Hematopoietic multipotent progenitor cell treated with erythropoietin and hydrocortisone succinate and interleukin-3 and kit ligand, for 8 days (in vitro differentiated cells): Measurements from ENCODE around the gene XYLT1.

ENCODE experiments used
- DNase-seq: peaks from one replicate; pipeline ENCODE4 v3.0.0-alpha.2; 2015

Gene XYLT1

GRCh38 chr16:17302620-17303019 is 168.1 kb downstream of the XYLT1 start:
- no peak for DNase-seq

GRCh38 chr16:17302214-17302613 is 168.5 kb downstream of the XYLT1 start:
- no peak for DNase-seq

- no peak for DNase-seq
Measured at GRCh38 chr16:17301593-17302135, 169.1 kb downstream of the XYLT1 start.

GRCh38 chr16:17301184-17301583 is 169.6 kb downstream of the XYLT1 start:
- DNase-seq, result no peak

GRCh38 chr16:17299790-17300189 is 171.0 kb downstream of the XYLT1 start:
- DNase-seq, result no peak

GRCh38 chr16:17298238-17298637 is 172.5 kb downstream of the XYLT1 start:
- no peak for DNase-seq

- DNase-seq, result no peak
Measured at GRCh38 chr16:17296431-17296830, 174.3 kb downstream of the XYLT1 start.

GRCh38 chr16:17295948-17296347 is 174.8 kb downstream of the XYLT1 start:
- no peak for DNase-seq

- DNase-seq, result no peak
Measured at GRCh38 chr16:17294856-17295255, 175.9 kb downstream of the XYLT1 start.

- no peak for DNase-seq
Measured at GRCh38 chr16:17293813-17294558, 176.8 kb downstream of the XYLT1 start.

GRCh38 chr16:17291289-17291688 is 179.5 kb downstream of the XYLT1 start:
- DNase-seq, result no peak

- no peak for DNase-seq
Measured at GRCh38 chr16:17289674-17290635, 180.8 kb downstream of the XYLT1 start.

GRCh38 chr16:17289050-17289449 is 181.7 kb downstream of the XYLT1 start:
- DNase-seq, result no peak

- DNase-seq, result no peak
Measured at GRCh38 chr16:17287166-17287800, 183.5 kb downstream of the XYLT1 start.

GRCh38 chr16:17286443-17286842 is 184.3 kb downstream of the XYLT1 start:
- DNase-seq, result no peak

GRCh38 chr16:17283016-17283415 is 187.7 kb downstream of the XYLT1 start:
- DNase-seq, result no peak

- no peak for DNase-seq
Measured at GRCh38 chr16:17282247-17282646, 188.5 kb downstream of the XYLT1 start.

- DNase-seq, result no peak
Measured at GRCh38 chr16:17281052-17281451, 189.7 kb downstream of the XYLT1 start.

- no peak for DNase-seq
Measured at GRCh38 chr16:17278988-17279387, 191.8 kb downstream of the XYLT1 start.

- DNase-seq, result no peak
Measured at GRCh38 chr16:17277981-17278381, 192.8 kb downstream of the XYLT1 start.

- no peak for DNase-seq
Measured at GRCh38 chr16:17276610-17277009, 194.2 kb downstream of the XYLT1 start.

GRCh38 chr16:17276010-17276530 is 194.7 kb downstream of the XYLT1 start:
- DNase-seq, result no peak
